GM20000 (cell line): Measurements from ENCODE around the gene FLRT1.
A peak's percentile ranks its signal among the peaks of the same experiment; 100 is the strongest.

Experiments used
- DNase-seq: peaks from one replicate; pipeline ENCODE4 v3.0.0; 2012; ENCODE audit warnings: low spot score
- CTCF ChIP-seq: IDR thresholded peaks from 2 replicates; pipeline ENCODE4 v1.5.1; 2012; ENCODE audit warnings: mild to moderate bottlenecking, control low read depth; ENCODE audit errors: extremely low read depth, missing control alignments

Gene FLRT1

DNA sequence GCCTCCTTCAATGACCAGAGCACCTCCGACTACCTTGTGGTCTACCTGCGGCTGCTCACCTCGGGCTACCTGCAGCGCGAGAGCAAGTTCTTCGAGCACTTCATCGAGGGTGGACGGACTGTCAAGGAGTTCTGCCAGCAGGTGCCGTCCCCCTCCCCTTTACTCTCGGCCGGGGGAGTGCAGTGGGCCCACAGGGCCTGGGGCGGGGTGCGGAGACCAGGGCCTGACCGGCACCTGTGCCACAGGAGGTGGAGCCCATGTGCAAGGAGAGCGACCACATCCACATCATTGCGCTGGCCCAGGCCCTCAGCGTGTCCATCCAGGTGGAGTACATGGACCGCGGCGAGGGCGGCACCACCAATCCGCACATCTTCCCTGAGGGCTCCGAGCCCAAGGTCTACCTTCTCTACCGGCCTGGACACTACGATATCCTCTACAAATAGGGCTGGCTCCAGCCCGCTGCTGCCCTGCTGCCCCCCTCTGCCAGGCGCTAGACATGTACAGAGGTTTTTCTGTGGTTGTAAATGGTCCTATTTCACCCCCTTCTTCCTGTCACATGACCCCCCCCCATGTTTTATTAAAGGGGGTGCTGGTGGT lies 38.5 kb upstream of the FLRT1 start:
- TF ChIP-seq CTCF, result no peak
- DNase-seq, result no peak

DNA sequence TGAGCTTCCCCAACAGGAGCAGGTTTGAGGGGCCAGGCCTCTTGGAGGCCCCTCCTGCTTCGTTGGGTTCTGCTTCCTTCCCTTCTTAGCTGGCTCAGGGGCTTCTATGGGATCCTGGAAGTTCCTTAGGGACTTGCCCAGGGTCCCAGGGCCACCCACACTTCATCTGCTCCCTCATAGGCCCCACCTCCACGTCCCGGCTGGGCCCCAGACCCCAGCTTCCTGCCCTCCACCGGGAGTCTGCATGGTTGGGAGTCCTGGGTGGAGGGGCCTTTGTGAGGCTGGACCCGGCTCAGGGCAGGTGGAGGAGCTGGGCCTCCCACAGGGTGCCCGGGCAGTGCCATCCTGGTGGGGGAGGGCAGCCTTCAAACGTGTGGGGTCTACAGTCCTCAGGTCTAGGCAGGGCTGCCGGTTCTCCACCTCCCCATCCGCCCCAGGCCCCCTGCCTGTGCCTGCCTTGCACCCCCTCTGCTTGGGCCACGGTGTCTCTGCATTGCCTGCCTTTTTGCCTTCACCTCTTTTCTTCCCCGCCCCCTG lies 37.9 kb upstream of the FLRT1 start:
- DNase-seq, result no peak
- TF ChIP-seq CTCF, result no peak

DNA sequence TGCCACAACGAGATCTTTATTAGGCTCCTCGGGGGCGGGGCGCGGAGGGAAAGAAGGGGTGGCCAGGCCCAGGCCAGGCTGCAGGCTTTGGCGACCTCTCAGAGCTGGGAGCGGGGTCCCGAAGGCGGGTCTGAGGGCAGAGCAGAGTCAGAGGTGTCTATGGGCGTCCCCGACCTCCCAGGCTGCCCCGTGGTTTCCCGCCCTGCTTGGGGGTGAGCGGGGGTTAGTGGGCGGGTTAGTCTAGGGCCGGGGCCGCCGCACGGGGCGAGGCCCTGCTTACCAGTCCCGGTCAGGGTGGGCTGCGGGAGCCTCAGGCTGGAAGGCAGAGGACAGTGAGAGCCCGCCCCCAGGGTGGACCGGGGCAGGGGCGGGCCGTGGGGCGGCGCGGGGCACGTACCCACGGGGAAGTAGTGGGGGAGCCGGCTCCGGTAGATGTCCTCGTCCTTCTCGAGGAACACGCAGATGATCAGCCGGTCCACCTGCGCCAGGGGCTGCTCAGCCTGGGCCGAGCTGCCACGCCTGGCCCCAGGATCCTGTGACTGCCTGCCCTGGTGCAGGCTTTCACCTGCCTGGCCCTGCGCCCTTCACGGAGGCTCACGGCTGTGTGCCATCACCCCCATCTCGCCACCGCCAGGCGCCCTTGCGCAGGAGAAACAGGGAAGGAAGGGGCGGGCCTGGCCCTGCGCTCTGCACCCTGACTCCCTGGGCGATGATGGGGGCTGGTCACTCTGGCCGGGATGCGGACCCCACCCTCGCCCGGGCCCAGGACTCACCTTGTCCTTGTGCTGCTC lies 37.0 kb upstream of the FLRT1 start:
- DNase-seq, result no peak
- no peak for TF ChIP-seq CTCF

DNA sequence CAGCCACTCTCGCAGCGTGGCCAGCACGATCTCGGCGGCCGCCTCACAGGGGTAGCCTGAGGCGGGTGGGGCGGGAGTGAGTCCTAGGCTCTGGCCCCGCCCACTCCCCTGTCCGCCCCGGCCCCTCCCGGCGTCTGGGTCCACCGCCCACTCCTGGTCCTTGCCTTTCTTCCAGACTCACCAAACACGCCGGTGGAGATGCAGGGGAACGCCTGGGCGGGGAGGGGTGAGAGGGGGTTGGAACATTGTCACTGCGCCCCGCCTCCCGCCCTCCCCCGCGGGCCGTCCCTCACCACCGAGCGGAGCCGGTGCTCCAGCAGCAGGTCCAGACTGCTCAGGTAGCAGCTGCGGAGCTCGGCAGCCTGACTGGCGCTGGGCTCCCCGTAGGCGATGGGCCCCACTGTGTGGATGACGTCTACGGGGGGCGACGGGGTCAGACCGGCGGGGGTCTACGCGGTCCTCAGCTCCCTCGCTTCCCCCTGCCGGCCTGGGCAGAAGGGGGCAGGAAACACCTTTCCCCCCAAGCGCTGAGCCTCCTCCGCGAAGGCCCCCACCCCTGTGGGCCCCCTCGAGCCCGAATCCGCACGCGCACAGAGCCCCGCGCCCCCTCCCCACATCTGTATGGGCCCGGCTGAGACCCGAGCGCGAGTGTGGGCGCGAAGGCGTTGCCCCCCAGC lies 36.2 kb upstream of the FLRT1 start:
- peak; percentile 86 for DNase-seq
- no peak for TF ChIP-seq CTCF

DNA sequence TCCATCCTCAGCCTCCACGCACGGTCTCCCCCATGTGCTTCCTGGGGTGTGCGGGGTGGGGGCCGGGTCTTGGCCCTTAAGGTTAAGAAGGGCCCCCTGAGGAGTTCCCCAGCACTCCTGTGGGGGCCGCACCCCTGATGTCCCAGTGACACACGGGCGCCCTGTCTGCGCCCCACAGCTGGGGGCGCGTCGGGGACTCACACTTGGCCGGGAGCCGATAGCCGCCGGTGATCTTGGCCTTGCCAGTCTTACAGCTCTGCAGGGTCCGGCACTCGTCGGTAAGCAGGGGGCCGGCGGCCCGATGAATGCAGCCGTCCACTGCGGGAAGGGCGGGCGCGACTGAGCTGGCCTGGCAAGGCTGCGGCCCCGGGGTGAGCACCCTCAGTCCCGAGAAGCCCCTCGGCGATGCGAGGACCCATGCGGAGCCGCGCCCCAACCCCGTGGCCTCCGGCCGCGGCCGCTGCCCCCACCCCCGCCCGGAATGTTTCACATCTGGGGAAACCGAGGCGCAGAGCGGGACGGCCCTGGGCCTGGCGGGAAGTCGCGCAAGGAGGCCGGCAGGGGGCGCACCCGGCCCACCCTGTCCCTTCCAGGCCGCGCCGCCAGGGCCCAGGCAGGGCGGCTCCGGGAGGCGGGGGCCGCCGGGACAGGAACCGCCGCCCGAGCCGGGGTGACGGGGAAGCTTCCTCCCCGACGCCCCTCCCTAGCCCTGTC lies 35.5 kb upstream of the FLRT1 start:
- DNase-seq, result peak; percentile 97
- peak; percentile 83 for TF ChIP-seq CTCF

DNA sequence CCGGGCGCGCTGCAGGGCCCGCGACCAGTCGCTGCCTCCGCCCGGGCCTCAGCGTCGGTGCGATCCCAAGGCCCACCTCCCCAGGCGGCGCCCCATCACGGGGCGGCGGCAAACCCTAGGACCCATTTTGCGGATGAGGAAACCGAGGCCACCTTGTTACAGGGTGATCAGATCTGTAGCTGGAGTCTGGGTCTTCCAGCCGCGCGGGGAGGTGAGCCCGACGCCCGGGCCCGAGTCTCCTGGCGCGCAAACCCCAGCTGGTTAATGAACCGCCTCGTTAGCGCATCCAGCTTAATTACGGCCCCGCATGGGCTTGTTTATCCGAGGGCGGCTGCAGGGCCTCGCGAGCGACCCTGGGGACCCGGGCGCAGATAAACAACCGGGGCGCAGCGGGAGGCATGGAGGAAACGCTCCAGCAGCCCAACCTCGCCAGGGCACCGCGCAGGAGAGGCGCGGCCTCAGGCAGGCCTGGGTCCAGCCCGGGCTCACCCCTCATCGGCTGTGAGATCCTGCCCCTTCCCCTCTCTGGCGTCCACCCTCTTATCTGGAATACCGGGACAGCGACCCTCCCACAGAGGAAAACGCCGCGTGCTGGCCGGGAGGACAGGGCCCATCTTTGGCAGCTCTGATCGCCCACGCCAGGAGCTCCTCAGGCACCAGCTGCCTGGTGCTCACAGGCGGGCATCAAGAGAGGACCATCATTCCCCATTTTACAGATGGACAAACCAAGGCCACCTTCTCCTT lies 34.8 kb upstream of the FLRT1 start:
- DNase-seq, result no peak
- TF ChIP-seq CTCF, result no peak
